OCI-M1 (cell line): Measurements from ENCODE around the gene GJA3.
A peak's percentile ranks its signal among the peaks of the same experiment; 100 is the strongest.

Source experiments
- DNase-seq: peaks from one replicate; lab custom pipeline; 2025; lab: John Stamatoyannopoulos, UW

The GJA3 gene

GRCh38 chr13:20160306-20161274 is at the start of gene GJA3:
Gene GJA3, minus strand, starts transcription at chr13:20161052. Its CDS starts 17,764 bp downstream, at chr13:20143288.
- peak; percentile 27 for DNase-seq

- no peak for DNase-seq
Measured at GRCh38 chr13:20209948-20210347, 49.1 kb upstream of the GJA3 start.

- peak; percentile 60 for DNase-seq
Measured at GRCh38 chr13:20206698-20207235, 45.9 kb upstream of the GJA3 start.

- DNase-seq = no peak
Measured at GRCh38 chr13:20206065-20206697, 45.3 kb upstream of the GJA3 start.

GRCh38 chr13:20198781-20199180 is 37.9 kb upstream of the GJA3 start:
- no peak for DNase-seq

- DNase-seq = peak; percentile 53
Measured at GRCh38 chr13:20197361-20197834, 36.5 kb upstream of the GJA3 start.

- no peak for DNase-seq
Measured at GRCh38 chr13:20195801-20196200, 34.9 kb upstream of the GJA3 start.

GRCh38 chr13:20193907-20194631 is 33.2 kb upstream of the GJA3 start:
- no peak for DNase-seq

- DNase-seq = no peak
Measured at GRCh38 chr13:20193162-20193906, 32.5 kb upstream of the GJA3 start.

- DNase-seq = no peak
Measured at GRCh38 chr13:20192836-20193161, 31.9 kb upstream of the GJA3 start, which contains the start of gene GJB2. Gene GJB2, minus strand, starts transcription at chr13:20192938. Its CDS starts 3,357 bp downstream, at chr13:20189581.

GRCh38 chr13:20192158-20192835 is 31.4 kb upstream of the GJA3 start:
- DNase-seq = no peak

- DNase-seq = no peak
Measured at GRCh38 chr13:20191311-20192157, 30.7 kb upstream of the GJA3 start.

- no peak for DNase-seq
Measured at GRCh38 chr13:20190481-20191310, 29.8 kb upstream of the GJA3 start.

GRCh38 chr13:20190076-20190475 is 29.2 kb upstream of the GJA3 start:
- no peak for DNase-seq

GRCh38 chr13:20188667-20189553 is 28.1 kb upstream of the GJA3 start:
- peak; percentile 88 for DNase-seq

GRCh38 chr13:20186771-20187170 is 25.9 kb upstream of the GJA3 start:
- no peak for DNase-seq

GRCh38 chr13:20185366-20186056 is 24.7 kb upstream of the GJA3 start:
- no peak for DNase-seq
